B cell (primary cell): ENCODE data around the gene ADGRD1. TPM values are rescaled to one million over a fixed set of nuclear protein-coding genes. Genes with fewer than 3 reads are reported as not detected.

Experiments used
- ATAC-seq: fragments of 200-7000 bp; cut with Tn5 transposase; one replicate; pipeline ENCODE4 v1.10.0; 2021; ENCODE audit warnings: low read depth, mild to moderate bottlenecking, moderate number of reproducible peaks, moderate library complexity
- CTCF ChIA-PET: fragments of 350-600 bp; sonication (Branson Sonifier 250); formaldehyde crosslinking; loops from one replicate; lab custom pipeline; 2021; ENCODE audit warnings: antibody characterized with exemption, inconsistent platforms; lab: Charles Lee
- POLR2A ChIA-PET: fragments of 350-600 bp; sonication (Branson Sonifier 250); formaldehyde crosslinking; loops from one replicate; lab custom pipeline; 2021; ENCODE audit warnings: antibody characterized with exemption; lab: Charles Lee
- DNase-seq: peaks from one replicate; pipeline ENCODE4 v3.0.0; 2013
- H2AFZ ChIP-seq: 2 replicates; pipeline ENCODE4 v1.6.1; 2012; ENCODE audit warnings: mild to moderate bottlenecking, low read depth, low read length; ENCODE audit not compliant: insufficient read depth, poor library complexity, severe bottlenecking
- H3K27ac ChIP-seq, 2 donors: 1 replicate in 1 of 2; 2 replicates in 1 of 2; pipeline ENCODE4 v1.5.1; 2012 to 2013; ENCODE audit warnings: low read length in 2 of 2, mild to moderate bottlenecking in 2 of 2, moderate library complexity in 1 of 2
- H3K27me3 ChIP-seq, 4 experiments: fragments of 200-600 bp in 1 of 4; sonication (generic) in 1 of 4; replicated peaks in 1 of 4; 1 replicate in 2 of 4; 2 replicates in 2 of 4; pipeline versions ENCODE4 v1.6.1 to v1.7.0; 2013 to 2016; ENCODE audit warnings: low read length in 3 of 4, mild to moderate bottlenecking in 2 of 4, mixed read lengths in 1 of 4, moderate library complexity in 1 of 4; ENCODE audit not compliant: insufficient read depth in 4 of 4, control insufficient read depth in 3 of 4; ENCODE audit errors: control extremely low read depth in 1 of 4
- H3K36me3 ChIP-seq, 2 experiments: replicated peaks in 1 of 2; 1 replicate in 1 of 2; 2 replicates in 1 of 2; pipeline versions ENCODE4 v1.6.1 to v1.7.1; 2013; ENCODE audit warnings: low read length in 1 of 2; ENCODE audit not compliant: insufficient read depth in 2 of 2, control insufficient read depth in 1 of 2; ENCODE audit errors: control extremely low read depth in 1 of 2, extremely low read depth in 1 of 2
- H3K4me1 ChIP-seq, 2 donors: fragments of 200-600 bp in 1 of 2; sonication (generic) in 1 of 2; 1 replicate in 1 of 2; 2 replicates in 1 of 2; pipeline versions ENCODE4 v1.5.1 to v1.6.1; 2013 to 2017; ENCODE audit warnings: low read length in 2 of 2; ENCODE audit not compliant: control insufficient read depth in 2 of 2, insufficient read depth in 2 of 2
- H3K4me2 ChIP-seq: replicated peaks from 2 replicates; pipeline ENCODE3; 2012; ENCODE audit warnings: mild to moderate bottlenecking, low read depth, low read length; ENCODE audit not compliant: poor library complexity, severe bottlenecking
- H3K4me3 ChIP-seq, 5 experiments: fragments of 200-600 bp in 1 of 5; sonication (generic) in 1 of 5; 1 replicate in 3 of 5; 2 replicates in 2 of 5; pipeline versions ENCODE4 v1.5.1 to v1.7.0; 2011 to 2016; ENCODE audit warnings: low read length in 4 of 5, mild to moderate bottlenecking in 4 of 5, low read depth in 2 of 5, control low read depth in 1 of 5, moderate library complexity in 1 of 5; ENCODE audit not compliant: insufficient read depth in 1 of 5; ENCODE audit errors: control extremely low read depth in 1 of 5, extremely low read depth in 1 of 5
- H3K79me2 ChIP-seq: fragments of 200-600 bp; sonication (generic); one replicate; pipeline ENCODE4 v1.6.0; 2016; ENCODE audit warnings: low read length; ENCODE audit not compliant: control insufficient read depth, insufficient read depth
- H3K9ac ChIP-seq: fragments of 200-600 bp; sonication (generic); 2 replicates; pipeline ENCODE4 v1.6.1; 2017; ENCODE audit warnings: mild to moderate bottlenecking, low read length, moderate library complexity
- H3K9me3 ChIP-seq, 3 donors: one replicate each; pipeline versions ENCODE4 v1.6.1 to v1.7.1; 2013; ENCODE audit warnings: low read length in 2 of 3; ENCODE audit not compliant: control insufficient read depth in 2 of 3, insufficient read depth in 1 of 3; ENCODE audit errors: control extremely low read depth in 1 of 3
- H4K20me1 ChIP-seq: 2 replicates; pipeline ENCODE4 v1.6.0; 2012; ENCODE audit warnings: mild to moderate bottlenecking, low read length; ENCODE audit not compliant: insufficient read depth, control insufficient read depth, poor library complexity, severe bottlenecking
- H3K27ac Mint-ChIP-seq: one replicate; pipeline ENCODE4 v1.8.0; 2021; ENCODE audit warnings: mixed read lengths
- H3K27me3 Mint-ChIP-seq: one replicate; pipeline ENCODE4 v1.8.0; 2021; ENCODE audit warnings: mixed read lengths
- H3K4me1 Mint-ChIP-seq: one replicate; pipeline ENCODE4 v1.8.0; 2021; ENCODE audit warnings: mixed read lengths
- H3K4me3 Mint-ChIP-seq: one replicate; pipeline ENCODE4 v1.8.0; 2021; ENCODE audit warnings: mixed read lengths
- H3K9me3 Mint-ChIP-seq: one replicate; pipeline ENCODE4 v1.8.0; 2022; ENCODE audit warnings: mixed read lengths; ENCODE audit not compliant: insufficient read depth
- CTCF ChIP-seq: fragments of 200-600 bp; IDR thresholded peaks from one replicate; pipeline ENCODE4 v1.8.0; 2022; ENCODE audit warnings: antibody characterized with exemption, mild to moderate bottlenecking
- EZH2 ChIP-seq: IDR thresholded peaks from 2 replicates; pipeline ENCODE4 v1.6.1; 2012; ENCODE audit warnings: borderline replicate concordance, low read depth, mild to moderate bottlenecking, moderate library complexity, low read length; ENCODE audit not compliant: insufficient read depth, poor library complexity, severe bottlenecking
- WGBS: methylation state at CpG from one replicate; pipeline ENCODE4 v1.1.5; 2013; ENCODE audit warnings: missing lambda C conversion rate; ENCODE audit not compliant: insufficient coverage; 5-methylcytosine and 5-hydroxymethylcytosine counted together
- intact Hi-C: fragments of 100-400 bp; cut with micrococcal nuclease; formaldehyde crosslinking; loops from one replicate; pipeline ENCODE4 v1.10.0; 2022
- polyA plus RNA-seq: library from polyadenylated mRNA; depleted of rRNA; stranded (reverse); fragments of >200 nt; gene quantifications from 2 replicates; pipeline ENCODE4 v1.2.3, GENCODE V29; 2012
- total RNA-seq, 2 donors: library from RNA; stranded (reverse); fragments of 120-200 nt in 1 of 2; gene quantifications; 1 replicate in 1 of 2; 2 replicates in 1 of 2; pipeline versions ENCODE4 v1.2.3 to v1.2.4, GENCODE V29; 2013 to 2022

Gene ADGRD1
- total and polyA plus RNA-seq, 2 donors (not counting 1 experiment from before 2014, with no cell fraction given): 1.1 to 2.2 TPM

DNA sequence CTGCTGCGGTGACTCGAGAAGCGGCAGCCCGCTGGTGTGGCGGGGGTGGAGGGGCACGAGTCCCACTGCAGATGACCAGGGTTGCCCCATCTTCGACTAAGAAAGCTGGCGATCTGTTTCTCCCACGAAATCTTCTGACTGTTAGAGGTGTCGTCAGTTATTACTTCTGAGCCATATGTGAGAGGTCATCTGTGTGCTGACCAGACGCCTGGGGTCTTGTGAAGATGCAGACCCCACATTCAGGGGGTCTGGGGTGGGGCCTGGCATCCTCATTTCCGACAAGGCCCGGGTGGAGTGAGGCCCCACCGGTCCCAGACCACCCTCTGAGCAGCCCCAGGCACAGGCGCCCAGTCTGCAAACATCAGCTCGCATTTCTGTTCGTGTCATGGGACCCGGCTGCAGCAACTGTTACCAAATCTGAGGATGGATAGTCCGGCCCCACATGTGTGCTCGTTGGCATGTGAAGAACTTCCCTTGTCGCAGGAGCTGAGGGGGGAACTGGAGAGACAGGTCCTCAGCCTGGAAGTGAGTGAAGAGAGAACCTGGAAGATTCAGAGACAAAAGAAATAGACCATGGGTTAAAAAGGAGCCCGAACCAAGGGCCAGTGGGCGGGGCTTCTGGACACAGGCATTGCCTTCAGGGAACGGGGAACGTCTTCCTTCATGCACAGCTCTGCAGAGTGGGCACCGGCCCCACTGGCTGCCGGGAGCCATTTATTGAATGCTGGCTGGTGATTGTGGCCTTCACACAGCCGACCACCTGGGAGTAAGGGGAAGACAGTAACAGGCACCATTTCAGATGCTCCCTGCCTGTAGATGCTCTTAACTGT, 135.2 kb downstream of the ADGRD1 start:
- CTCF ChIA-PET: no interaction called here
- Histone ChIP-seq H3K79me2 (no peaks in the 10 kb centered on the region), H3K9ac (no peak overlapping the region), H3K9me3 (peaks cover 0 to 2% (median 0%) of the 10 kb centered on the region in 3 donors), H2AFZ (no peak overlapping the region), H3K36me3 (no peaks in the 10 kb centered on the region), H4K20me1 (no peaks in the 10 kb centered on the region), H3K4me1 (peaks cover 11 to 13% of the 10 kb centered on the region in 2 donors), H3K27ac (no peak overlapping the region), H3K4me2 (no peak overlapping the region), H3K27me3 (peaks cover 0 to under 1% (median 0%) of the 10 kb centered on the region in 4 experiments), H3K4me3 (no peak overlapping the region)
- Mint-ChIP-seq H3K4me1 (peaks cover 16% of the 10 kb centered on the region), H3K27ac (no peak overlapping the region), H3K9me3 (no peaks in the 10 kb centered on the region), H3K27me3 (peaks cover 6% of the 10 kb centered on the region), H3K4me3 (no peak overlapping the region)
- POLR2A ChIA-PET: no interaction called here
- DNase-seq: no peak
- TF ChIP-seq CTCF (no peak), EZH2 (no peak)
- WGBS: 90% methylated on average over 28 of the region's 28 CpGs
- no peak for ATAC-seq
- intact Hi-C loops: no loop called here
